ENCODE measurements around the gene SMR3B.

Gene SMR3B

GRCh38 chr4:70382691-70383181, at the start of gene SMR3B:
Gene SMR3B (plus strand): TSS chr4:70383131. CDS start chr4:70384511, 1,380 bp downstream.
- no peak for DNase-seq

GRCh38 chr4:70334681-70335080, 48.2 kb upstream of the SMR3B start, which contains the start of gene CABS1:
Gene CABS1 (plus strand): TSS chr4:70334981. CDS start chr4:70335040, 59 bp downstream.
- DNase-seq: no peak

- no peak for DNase-seq
These were observed 46.9 kb upstream of the SMR3B start for GRCh38 chr4:70336043-70336442.

- no peak for DNase-seq
These were observed 45.0 kb upstream of the SMR3B start for GRCh38 chr4:70337886-70338420.

- no peak for DNase-seq
These were observed 26.7 kb upstream of the SMR3B start for GRCh38 chr4:70356185-70356584.

- DNase-seq: no peak
These were observed 23.7 kb upstream of the SMR3B start for GRCh38 chr4:70359115-70359661.

- DNase-seq: no peak
These were observed 22.5 kb upstream of the SMR3B start, which contains the start of gene SMR3A for GRCh38 chr4:70360460-70360859. Gene SMR3A (plus strand): TSS chr4:70360760. CDS start chr4:70362116, 1,356 bp downstream.

GRCh38 chr4:70364002-70364401, 18.9 kb upstream of the SMR3B start:
- no peak for DNase-seq

- DNase-seq: no peak
These were observed 17.5 kb upstream of the SMR3B start for GRCh38 chr4:70365479-70365878.

GRCh38 chr4:70367813-70368212, 15.1 kb upstream of the SMR3B start:
- no peak for DNase-seq

- DNase-seq: no peak
These were observed 10.9 kb upstream of the SMR3B start for GRCh38 chr4:70371987-70372386.

- no peak for DNase-seq
These were observed 10.2 kb upstream of the SMR3B start for GRCh38 chr4:70372760-70373159.

GRCh38 chr4:70380578-70380977, 2.4 kb upstream of the SMR3B start:
- no peak for DNase-seq

GRCh38 chr4:70392057-70392776, 9.3 kb downstream of the SMR3B start:
- no peak for DNase-seq

- no peak for DNase-seq
These were observed 14.6 kb downstream of the SMR3B start, which contains the start of gene OPRPN for GRCh38 chr4:70397580-70397979. Gene OPRPN (plus strand): TSS chr4:70397940. CDS start chr4:70399286, 1,346 bp downstream.

GRCh38 chr4:70399319-70399718, 16.4 kb downstream of the SMR3B start:
- no peak for DNase-seq

GRCh38 chr4:70402762-70403161, 19.8 kb downstream of the SMR3B start:
- DNase-seq: no peak

- DNase-seq: no peak
These were observed 22.8 kb downstream of the SMR3B start for GRCh38 chr4:70405765-70406164.

- DNase-seq: no peak
These were observed 42.4 kb downstream of the SMR3B start for GRCh38 chr4:70425306-70425705.

- DNase-seq: no peak
These were observed 43.9 kb downstream of the SMR3B start for GRCh38 chr4:70426789-70427188.

GRCh38 chr4:70437197-70437596, 54.3 kb downstream of the SMR3B start:
- no peak for DNase-seq
